Fibroblast of the aortic adventitia (primary cell): ENCODE measurements around the gene NHS. TPM values are rescaled to one million over a fixed set of nuclear protein-coding genes. Genes with fewer than 3 reads are reported as not detected.

ENCODE experiments used
- DNase-seq: peaks from one replicate; pipeline ENCODE4 v3.0.0-alpha.2; 2010; ENCODE audit warnings: low read depth
- H3K4me3 ChIP-seq: 2 replicates; pipeline ENCODE4 v1.5.1; 2011; ENCODE audit warnings: low read depth, mild to moderate bottlenecking, control low read depth, low read length, moderate library complexity
- total RNA-seq: library from RNA; depleted of rRNA; stranded (reverse); fragments of >200 nt; gene quantifications from 2 replicates; pipeline ENCODE4 v1.2.3, GENCODE V29; 2012; ENCODE audit warnings: low replicate concordance
- TF ChIP-seq, protein P1 (sequence below): IDR thresholded peaks from 2 replicates; pipeline ENCODE4 v1.5.1; 2011; ENCODE audit warnings: mild to moderate bottlenecking, low read length, control low read depth, inconsistent platforms; ENCODE audit not compliant: insufficient read depth

Gene NHS
- total RNA-seq, 1 donor, result 11.6 TPM

DNA sequence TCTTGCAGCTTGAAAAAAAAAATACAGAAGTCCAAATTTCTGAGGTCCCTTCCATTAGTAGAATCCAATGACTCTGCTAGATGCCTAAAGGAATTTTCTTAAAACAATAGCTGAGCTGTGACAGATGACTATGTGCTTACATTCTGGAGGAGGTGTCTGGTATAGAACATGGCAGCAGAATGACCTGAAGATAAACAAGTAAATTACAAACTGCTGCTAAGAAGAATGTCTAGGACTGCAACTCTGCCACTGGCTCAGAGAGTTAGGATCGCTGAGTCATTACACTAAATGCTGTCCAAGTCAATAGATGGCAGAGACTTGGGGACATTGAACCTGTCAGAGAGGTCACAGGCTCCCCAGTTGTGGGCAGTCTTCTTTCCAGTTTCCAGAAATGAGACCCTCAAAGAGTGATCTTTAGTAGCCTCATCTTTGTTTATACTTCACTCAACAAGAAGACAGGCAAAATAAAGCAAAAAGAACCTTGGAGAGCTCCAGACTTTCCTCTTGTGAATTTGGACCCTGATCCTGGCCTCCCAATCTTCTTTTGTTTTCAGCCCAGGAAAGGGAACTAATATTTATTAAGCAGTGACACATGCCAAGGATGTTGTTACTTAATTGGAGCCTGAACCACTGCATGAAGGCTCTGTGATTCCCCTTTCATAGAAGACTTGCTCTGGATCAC, 305.9 kb downstream of the NHS start:
- DNase-seq, result peak; percentile 19
- TF ChIP-seq, protein P1, sequence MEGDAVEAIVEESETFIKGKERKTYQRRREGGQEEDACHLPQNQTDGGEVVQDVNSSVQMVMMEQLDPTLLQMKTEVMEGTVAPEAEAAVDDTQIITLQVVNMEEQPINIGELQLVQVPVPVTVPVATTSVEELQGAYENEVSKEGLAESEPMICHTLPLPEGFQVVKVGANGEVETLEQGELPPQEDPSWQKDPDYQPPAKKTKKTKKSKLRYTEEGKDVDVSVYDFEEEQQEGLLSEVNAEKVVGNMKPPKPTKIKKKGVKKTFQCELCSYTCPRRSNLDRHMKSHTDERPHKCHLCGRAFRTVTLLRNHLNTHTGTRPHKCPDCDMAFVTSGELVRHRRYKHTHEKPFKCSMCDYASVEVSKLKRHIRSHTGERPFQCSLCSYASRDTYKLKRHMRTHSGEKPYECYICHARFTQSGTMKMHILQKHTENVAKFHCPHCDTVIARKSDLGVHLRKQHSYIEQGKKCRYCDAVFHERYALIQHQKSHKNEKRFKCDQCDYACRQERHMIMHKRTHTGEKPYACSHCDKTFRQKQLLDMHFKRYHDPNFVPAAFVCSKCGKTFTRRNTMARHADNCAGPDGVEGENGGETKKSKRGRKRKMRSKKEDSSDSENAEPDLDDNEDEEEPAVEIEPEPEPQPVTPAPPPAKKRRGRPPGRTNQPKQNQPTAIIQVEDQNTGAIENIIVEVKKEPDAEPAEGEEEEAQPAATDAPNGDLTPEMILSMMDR, result no peak
- no peak overlapping the region for H3K4me3 ChIP-seq

DNA sequence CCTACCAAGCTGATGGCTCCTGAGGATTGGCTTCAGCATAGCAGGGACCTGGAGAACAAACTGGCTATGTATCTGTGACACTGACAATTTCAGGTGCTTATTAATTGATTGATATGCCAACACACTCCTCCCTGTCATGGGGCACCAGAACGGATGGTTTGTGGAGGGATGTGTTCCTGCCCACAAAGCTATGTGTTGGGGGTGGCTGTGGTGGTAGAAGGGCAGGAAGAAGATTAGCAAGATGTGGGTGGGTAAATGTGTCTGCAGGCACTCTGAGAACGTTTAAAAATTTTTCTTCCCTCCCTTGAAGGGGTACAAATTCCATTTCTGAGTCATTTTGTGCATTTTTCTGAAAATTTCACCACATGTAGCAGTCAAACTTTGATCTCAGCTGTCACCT, 307.3 kb downstream of the NHS start:
- TF ChIP-seq, protein P1, result no peak
- H3K4me3 ChIP-seq, result no peak overlapping the region
- no peak for DNase-seq

DNA sequence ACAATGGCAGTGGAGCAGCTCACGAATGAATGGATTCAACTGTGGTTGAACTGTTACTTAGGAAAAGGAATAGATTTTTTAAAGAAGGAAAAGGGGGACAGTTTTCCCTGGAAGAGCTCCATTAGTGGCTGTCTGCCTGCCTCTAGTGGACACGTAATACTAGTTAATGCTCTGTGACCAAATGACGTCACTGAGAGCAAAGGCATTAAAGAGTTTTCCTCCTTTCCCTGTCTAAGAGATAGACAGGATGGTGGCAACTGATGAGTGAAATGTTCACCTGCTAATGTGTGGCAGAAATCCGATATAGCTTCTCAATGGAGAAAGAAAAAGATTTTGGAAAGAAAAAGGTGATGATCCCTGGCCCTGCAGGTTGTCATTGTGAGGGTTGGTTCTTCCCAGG, 310.0 kb downstream of the NHS start:
- no peak for DNase-seq
- no peak overlapping the region for H3K4me3 ChIP-seq
- TF ChIP-seq, protein P1, result no peak

DNA sequence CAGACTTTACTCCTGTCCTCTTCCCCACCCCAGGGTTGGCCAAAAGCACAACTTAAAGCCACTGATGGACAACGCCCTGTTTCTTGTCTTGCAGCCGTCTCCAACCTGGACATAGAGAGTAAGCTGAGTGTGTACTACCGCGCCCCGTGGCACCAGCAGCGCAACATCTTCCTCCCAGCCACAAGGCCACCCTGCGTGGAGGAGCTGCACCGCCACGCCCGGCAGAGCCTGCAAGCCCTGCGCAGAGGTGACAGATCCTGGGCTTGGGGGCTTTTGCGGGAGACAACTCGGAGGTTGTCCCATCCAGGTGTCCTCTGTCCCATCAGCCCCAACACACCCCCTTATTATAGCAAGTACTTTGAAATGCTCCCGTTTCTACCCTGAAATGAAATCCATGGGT, 312.6 kb downstream of the NHS start:
- TF ChIP-seq, protein P1, result no peak
- no peak overlapping the region for H3K4me3 ChIP-seq
- no peak for DNase-seq

DNA sequence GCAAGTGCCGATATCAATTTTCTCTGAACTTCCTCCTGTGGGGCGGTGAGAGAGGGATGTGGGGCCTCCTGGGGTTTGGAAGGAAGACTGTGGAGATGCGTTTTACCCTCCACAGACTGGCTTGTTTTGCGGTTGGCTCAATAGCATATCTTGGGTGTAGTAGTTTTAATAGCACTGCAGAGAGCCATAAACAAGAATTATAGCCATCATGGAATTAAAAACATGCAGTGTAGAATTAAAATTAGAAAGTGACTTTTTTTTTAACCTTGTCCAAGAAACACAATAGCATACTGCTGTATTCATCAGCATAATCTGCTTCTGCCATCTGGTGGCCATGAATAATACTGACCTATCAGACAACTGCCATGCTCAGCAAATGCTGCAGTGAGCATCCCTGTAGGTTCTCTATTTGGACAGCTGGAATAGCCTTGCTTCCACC, 315.0 kb downstream of the NHS start:
- peak; percentile 81 for DNase-seq
- TF ChIP-seq, protein P1, result peak; percentile 71
- no peak overlapping the region for H3K4me3 ChIP-seq

DNA sequence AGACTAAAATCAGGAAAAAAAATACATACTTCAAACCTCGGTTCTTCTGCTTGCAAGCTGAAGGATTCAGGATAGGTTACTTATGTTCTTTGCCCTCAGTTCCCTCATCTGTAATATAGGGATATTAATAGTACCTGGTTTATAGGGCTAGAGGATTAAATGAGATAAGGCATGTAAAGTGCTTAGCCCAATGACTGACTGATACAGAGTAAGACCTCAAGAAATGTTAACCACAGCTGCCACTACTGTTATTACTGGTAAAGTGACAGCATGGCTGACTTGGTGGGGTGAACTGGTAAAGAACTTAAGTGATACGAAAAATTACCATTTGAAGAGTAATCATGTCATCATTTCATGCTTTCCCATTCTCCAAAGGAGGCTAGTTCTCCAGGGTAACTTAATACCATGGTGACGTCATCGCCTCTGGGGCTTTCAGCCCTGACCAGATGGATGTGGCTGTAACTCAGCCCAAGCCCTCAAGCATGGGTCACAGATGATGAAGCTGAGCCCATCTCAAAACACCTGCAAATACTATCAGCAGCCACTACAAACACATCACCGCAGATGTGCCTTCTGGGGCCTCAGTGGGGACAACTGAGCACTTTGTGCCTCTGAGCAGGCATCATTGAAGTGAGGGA, 317.8 kb downstream of the NHS start:
- no peak overlapping the region for H3K4me3 ChIP-seq
- peak; percentile 30 for DNase-seq
- TF ChIP-seq, protein P1, result no peak
